Fibroblast of lung (primary cell): Measurements from ENCODE around the gene SCYGR1. TPM values are rescaled to one million over a fixed set of nuclear protein-coding genes. Genes with fewer than 3 reads are reported as not detected.

Experiments
- DNase-seq, 2 donors: peaks; one replicate each; pipeline versions ENCODE4 v3.0.0 to v3.0.0-alpha.2; 2010; ENCODE audit warnings: low read depth in 2 of 2
- H2AFZ ChIP-seq: 2 replicates; pipeline ENCODE4 v1.5.1; 2012; ENCODE audit warnings: low read length, control low read depth, inconsistent platforms
- H3K27ac ChIP-seq: 2 replicates; pipeline ENCODE4 v1.5.1; 2011; ENCODE audit warnings: low read length, control low read depth; ENCODE audit not compliant: insufficient read depth
- H3K27me3 ChIP-seq: 2 replicates; pipeline ENCODE4 v1.5.1; 2011; ENCODE audit warnings: mild to moderate bottlenecking, low read length; ENCODE audit not compliant: control insufficient read depth, insufficient read depth
- H3K36me3 ChIP-seq: 2 replicates; pipeline ENCODE4 v1.5.1; 2011; ENCODE audit warnings: low read length; ENCODE audit not compliant: control insufficient read depth, insufficient read depth
- H3K4me1 ChIP-seq: 2 replicates; pipeline ENCODE4 v1.5.1; 2011; ENCODE audit warnings: low read length; ENCODE audit not compliant: control insufficient read depth, insufficient read depth; ENCODE audit errors: extremely low read depth
- H3K4me2 ChIP-seq: 2 replicates; pipeline ENCODE4 v1.5.1; 2011; ENCODE audit warnings: low read length, control low read depth; ENCODE audit not compliant: insufficient read depth; ENCODE audit errors: extremely low read depth
- H3K4me3 ChIP-seq, 4 experiments: fragments of 200-600 bp in 1 of 4; sonication (generic) in 1 of 4; replicated peaks in 1 of 4; 2 replicates each; pipeline ENCODE4 v1.5.1; 2011 to 2016; ENCODE audit warnings: low read length in 4 of 4, low read depth in 3 of 4, mild to moderate bottlenecking in 3 of 4, control low read depth in 2 of 4, inconsistent platforms in 1 of 4, mixed read lengths in 1 of 4; ENCODE audit not compliant: insufficient read depth in 1 of 4; ENCODE audit errors: control extremely low read depth in 1 of 4
- H3K79me2 ChIP-seq: 2 replicates; pipeline ENCODE4 v1.5.1; 2012; ENCODE audit warnings: mild to moderate bottlenecking, low read length, inconsistent platforms; ENCODE audit not compliant: control insufficient read depth, insufficient read depth
- H3K9ac ChIP-seq: 2 replicates; pipeline ENCODE4 v1.5.1; 2011; ENCODE audit warnings: mild to moderate bottlenecking, low read length, control low read depth; ENCODE audit not compliant: insufficient read depth
- H3K9me3 ChIP-seq: 2 replicates; pipeline ENCODE4 v1.5.1; 2012; ENCODE audit warnings: low read depth, low read length; ENCODE audit not compliant: control insufficient read depth, insufficient read depth
- H4K20me1 ChIP-seq: 2 replicates; pipeline ENCODE4 v1.5.1; 2011; ENCODE audit warnings: low read length; ENCODE audit not compliant: control insufficient read depth, insufficient read depth; ENCODE audit errors: extremely low read depth
- EZH2 ChIP-seq: IDR thresholded peaks from 2 replicates; pipeline ENCODE4 v1.5.1; 2012; ENCODE audit warnings: low read length, control low read depth, mild to moderate bottlenecking; ENCODE audit errors: missing control alignments
- polyA plus RNA-seq, 2 donors: library from polyadenylated mRNA; depleted of rRNA in 1 of 2; stranded (reverse) in 1 of 2; unstranded in 1 of 2; fragments of >200 nt; gene quantifications; 2 replicates each; pipeline ENCODE4 v1.2.1, GENCODE V29; 2011 to 2012; ENCODE audit warnings: missing spikeins in 1 of 2
- total RNA-seq: library from RNA; depleted of rRNA; stranded (reverse); fragments of >200 nt; gene quantifications from 2 replicates; pipeline ENCODE4 v1.2.1, GENCODE V29; 2014
- TF ChIP-seq, protein P1 (sequence below), 2 donors: IDR thresholded peaks in 1 of 2; conservative IDR thresholded peaks in 1 of 2; 1 replicate in 1 of 2; 2 replicates in 1 of 2; pipeline ENCODE4 v1.5.1; 2011 to 2012; ENCODE audit warnings: low read length in 2 of 2, control low read depth in 1 of 2, inconsistent platforms in 1 of 2, low read depth in 1 of 2, mild to moderate bottlenecking in 1 of 2

The SCYGR1 gene
- total and polyA plus RNA-seq, 2 donors (not counting 1 experiment from before 2014, with no cell fraction given): not detected

DNA sequence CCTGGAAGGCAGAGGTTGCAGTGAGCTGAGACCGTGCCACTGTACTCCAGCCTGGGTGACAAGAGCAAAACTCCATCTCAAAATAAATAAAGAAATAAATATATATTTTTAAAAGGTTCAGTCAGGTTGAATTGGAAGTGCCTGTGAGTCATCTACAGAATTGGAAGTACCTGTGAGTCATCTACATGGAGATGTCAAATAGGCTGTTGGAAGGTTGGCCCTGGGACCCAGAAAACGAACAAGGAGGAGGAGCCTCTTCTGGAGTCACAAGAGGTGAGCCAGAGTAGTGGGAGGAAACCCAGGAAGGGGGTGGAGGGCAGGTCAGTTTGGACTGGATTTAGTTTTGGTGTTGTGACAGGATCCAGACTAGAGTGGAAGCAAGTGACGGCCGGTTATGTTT, 15.2 kb upstream of the SCYGR1 start:
- no peaks in the 10 kb centered on the region for H3K79me2 ChIP-seq
- no peaks in the 10 kb centered on the region for H3K9me3 ChIP-seq
- H4K20me1 ChIP-seq: no peaks in the 10 kb centered on the region
- H3K9ac ChIP-seq: no peak overlapping the region
- no peak for TF ChIP-seq EZH2
- TF ChIP-seq, protein P1, sequence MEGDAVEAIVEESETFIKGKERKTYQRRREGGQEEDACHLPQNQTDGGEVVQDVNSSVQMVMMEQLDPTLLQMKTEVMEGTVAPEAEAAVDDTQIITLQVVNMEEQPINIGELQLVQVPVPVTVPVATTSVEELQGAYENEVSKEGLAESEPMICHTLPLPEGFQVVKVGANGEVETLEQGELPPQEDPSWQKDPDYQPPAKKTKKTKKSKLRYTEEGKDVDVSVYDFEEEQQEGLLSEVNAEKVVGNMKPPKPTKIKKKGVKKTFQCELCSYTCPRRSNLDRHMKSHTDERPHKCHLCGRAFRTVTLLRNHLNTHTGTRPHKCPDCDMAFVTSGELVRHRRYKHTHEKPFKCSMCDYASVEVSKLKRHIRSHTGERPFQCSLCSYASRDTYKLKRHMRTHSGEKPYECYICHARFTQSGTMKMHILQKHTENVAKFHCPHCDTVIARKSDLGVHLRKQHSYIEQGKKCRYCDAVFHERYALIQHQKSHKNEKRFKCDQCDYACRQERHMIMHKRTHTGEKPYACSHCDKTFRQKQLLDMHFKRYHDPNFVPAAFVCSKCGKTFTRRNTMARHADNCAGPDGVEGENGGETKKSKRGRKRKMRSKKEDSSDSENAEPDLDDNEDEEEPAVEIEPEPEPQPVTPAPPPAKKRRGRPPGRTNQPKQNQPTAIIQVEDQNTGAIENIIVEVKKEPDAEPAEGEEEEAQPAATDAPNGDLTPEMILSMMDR (conservative IDR thresholded peaks at IDR 0.05 in 1 of 2, IDR thresholded peaks at IDR 0.05 in 1 of 2; ENCODE audit: low read depth in 1 of 2, low read length in 2 of 2): no peak
- no peak overlapping the region for H3K4me3 ChIP-seq
- no peaks in the 10 kb centered on the region for H3K4me1 ChIP-seq
- DNase-seq: peak in 1 of 2 donors; percentile 30
- H3K4me2 ChIP-seq: no peak overlapping the region
- H3K36me3 ChIP-seq: no peaks in the 10 kb centered on the region
- H3K27me3 ChIP-seq: no peaks in the 10 kb centered on the region
- H3K27ac ChIP-seq: no peak overlapping the region
- H2AFZ ChIP-seq: no peak overlapping the region

DNA sequence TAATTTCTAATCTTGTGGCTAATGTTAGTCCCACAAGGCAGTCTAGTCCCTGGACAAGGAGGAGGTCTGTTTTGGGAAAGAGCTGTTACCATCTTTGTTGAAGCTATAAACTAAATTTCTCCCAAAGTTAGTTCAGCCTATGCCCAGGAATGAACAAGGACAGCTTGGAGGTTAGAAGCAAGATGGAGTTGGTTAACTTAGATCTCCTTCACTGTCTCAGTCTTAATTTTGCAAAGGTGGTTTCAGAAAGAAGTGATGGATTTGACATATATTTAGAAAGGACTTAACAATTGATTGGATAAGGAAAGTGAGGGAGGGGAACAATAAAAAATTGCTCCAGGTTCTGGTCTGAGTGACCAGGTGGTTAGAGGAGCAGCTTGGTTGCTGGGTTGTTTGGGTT, 14.6 kb upstream of the SCYGR1 start:
- H3K36me3 ChIP-seq: no peaks in the 10 kb centered on the region
- H3K9ac ChIP-seq: no peak overlapping the region
- no peak overlapping the region for H3K4me2 ChIP-seq
- H2AFZ ChIP-seq: no peak overlapping the region
- TF ChIP-seq, protein P1 (conservative IDR thresholded peaks at IDR 0.05 in 1 of 2, IDR thresholded peaks at IDR 0.05 in 1 of 2; ENCODE audit: low read depth in 1 of 2, low read length in 2 of 2): no peak
- no peak for TF ChIP-seq EZH2
- H3K79me2 ChIP-seq: no peaks in the 10 kb centered on the region
- H3K9me3 ChIP-seq: no peaks in the 10 kb centered on the region
- no peaks in the 10 kb centered on the region for H3K4me1 ChIP-seq
- no peaks in the 10 kb centered on the region for H3K27me3 ChIP-seq
- no peak overlapping the region for H3K27ac ChIP-seq
- H3K4me3 ChIP-seq: no peak overlapping the region
- no peaks in the 10 kb centered on the region for H4K20me1 ChIP-seq
- DNase-seq: no peak

DNA sequence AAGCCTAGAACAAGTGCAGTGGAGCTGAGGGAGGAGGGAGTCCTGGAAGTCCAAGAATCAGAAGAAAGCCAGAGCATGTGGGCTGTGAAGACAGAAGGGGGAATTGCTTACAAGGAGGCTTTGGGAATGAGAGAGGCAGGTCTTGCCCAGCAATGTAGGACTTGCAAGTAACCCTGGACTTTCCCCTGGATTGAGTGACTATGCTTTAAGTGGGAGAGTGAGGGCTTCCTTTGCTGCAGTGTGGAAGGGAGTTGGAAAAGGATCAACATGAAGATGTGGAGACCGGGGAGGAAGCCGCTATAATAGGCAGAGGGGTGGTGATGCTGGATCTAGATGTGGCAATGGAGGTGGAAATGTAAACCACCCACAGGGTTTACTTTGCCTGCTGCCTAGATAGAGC, 13.8 kb upstream of the SCYGR1 start:
- Histone ChIP-seq H3K79me2 (no peaks in the 10 kb centered on the region), H3K9me3 (no peaks in the 10 kb centered on the region), H3K4me3 (no peak overlapping the region), H2AFZ (no peak overlapping the region), H3K27ac (no peak overlapping the region), H3K27me3 (no peaks in the 10 kb centered on the region), H4K20me1 (no peaks in the 10 kb centered on the region), H3K4me2 (no peak overlapping the region), H3K9ac (no peak overlapping the region), H3K4me1 (no peaks in the 10 kb centered on the region), H3K36me3 (no peaks in the 10 kb centered on the region)
- no peak for DNase-seq
- no peak for TF ChIP-seq EZH2
- TF ChIP-seq, protein P1 (conservative IDR thresholded peaks at IDR 0.05 in 1 of 2, IDR thresholded peaks at IDR 0.05 in 1 of 2; ENCODE audit: low read depth in 1 of 2, low read length in 2 of 2): no peak
